IMR-90 (cell line): Measurements from ENCODE around the gene KCTD5. TPM values are rescaled to one million over a fixed set of nuclear protein-coding genes. Genes with fewer than 3 reads are reported as not detected.

Source experiments
- ATAC-seq: fragments of 200-7000 bp; cut with Tn5 transposase; 2 replicates; pipeline ENCODE4 v1.9.1; 2020; ENCODE audit warnings: low read depth, mild to moderate bottlenecking, moderate library complexity
- BruUV-seq: library from RNA; stranded (reverse); fragments of 400-500 nt; replicated peaks from 2 replicates; lab custom pipeline; 2021; lab: Mats Ljungman, UMichigan
- CTCF ChIA-PET: fragments of 300-600 bp; formaldehyde crosslinking; extraction: SDS; loops from one replicate; lab custom pipeline; 2021; ENCODE audit warnings: antibody characterized with exemption; lab: Yijun Ruan, JAX
- POLR2A ChIA-PET: fragments of 300-600 bp; sonication (Branson Sonifier 250); formaldehyde crosslinking; loops from one replicate; lab custom pipeline; 2022; ENCODE audit warnings: antibody characterized with exemption; ENCODE audit not compliant: unreplicated experiment; lab: Charles Lee
- DNase-seq: peaks from one replicate; pipeline ENCODE4 v3.0.0; 2013
- H2AFZ ChIP-seq: replicated peaks from 2 replicates; pipeline ENCODE3; 2013; ENCODE audit warnings: low read length, mild to moderate bottlenecking; ENCODE audit not compliant: poor library complexity
- H2AK5ac ChIP-seq: 2 replicates; pipeline ENCODE4 v1.6.1; 2013; ENCODE audit warnings: low read depth, low read length, inconsistent platforms
- H2AK9ac ChIP-seq: replicated peaks from 2 replicates; pipeline ENCODE3; 2013; ENCODE audit warnings: mild to moderate bottlenecking, low read depth, low read length, moderate library complexity; ENCODE audit not compliant: poor library complexity
- H2BK120ac ChIP-seq: 2 replicates; pipeline ENCODE4 v1.6.1; 2013; ENCODE audit warnings: low read depth, low read length, inconsistent platforms
- H2BK15ac ChIP-seq: 3 replicates; pipeline ENCODE4 v1.6.1; 2013; ENCODE audit warnings: low read depth, low read length, inconsistent platforms
- H2BK20ac ChIP-seq: 2 replicates; pipeline ENCODE4 v1.6.1; 2013; ENCODE audit warnings: low read depth, mild to moderate bottlenecking, inconsistent platforms, low read length, moderate library complexity
- H2BK5ac ChIP-seq: 2 replicates; pipeline ENCODE4 v1.6.1; 2013; ENCODE audit warnings: mild to moderate bottlenecking, low read depth, low read length, inconsistent platforms; ENCODE audit not compliant: poor library complexity, severe bottlenecking
- H3K14ac ChIP-seq: replicated peaks from 2 replicates; pipeline ENCODE4 v1.6.1; 2013; ENCODE audit warnings: low read depth, low read length, inconsistent platforms
- H3K18ac ChIP-seq: 2 replicates; pipeline ENCODE4 v1.6.1; 2013; ENCODE audit warnings: low read depth, low read length, control low read depth
- H3K23ac ChIP-seq: 2 replicates; pipeline ENCODE4 v1.6.1; 2013; ENCODE audit warnings: low read depth, low read length, inconsistent platforms
- H3K27ac ChIP-seq: 2 replicates; pipeline ENCODE4 v1.5.1; 2013; ENCODE audit warnings: mild to moderate bottlenecking, control low read depth, low read length; ENCODE audit not compliant: insufficient read depth
- H3K27me3 ChIP-seq: 2 replicates; pipeline ENCODE4 v1.6.1; 2013; ENCODE audit warnings: low read length; ENCODE audit not compliant: control insufficient read depth, insufficient read depth
- H3K36me3 ChIP-seq: 2 replicates; pipeline ENCODE4 v1.6.1; 2013; ENCODE audit warnings: low read length, mixed read lengths; ENCODE audit not compliant: control insufficient read depth, insufficient read depth
- H3K4ac ChIP-seq: 2 replicates; pipeline ENCODE4 v1.6.1; 2013; ENCODE audit warnings: low read depth, low read length, inconsistent platforms
- H3K4me1 ChIP-seq: 2 replicates; pipeline ENCODE4 v1.6.1; 2013; ENCODE audit warnings: low read length, mixed read lengths; ENCODE audit not compliant: control insufficient read depth, insufficient read depth
- H3K4me2 ChIP-seq: 2 replicates; pipeline ENCODE4 v1.6.1; 2013; ENCODE audit warnings: low read depth, mild to moderate bottlenecking, control low read depth, low read length, moderate library complexity
- H3K4me3 ChIP-seq: 2 replicates; pipeline ENCODE4 v1.5.1; 2013; ENCODE audit warnings: low read depth, mild to moderate bottlenecking, control low read depth, low read length, moderate library complexity; ENCODE audit not compliant: insufficient read depth
- H3K56ac ChIP-seq: 2 replicates; pipeline ENCODE4 v1.6.1; 2013; ENCODE audit warnings: low read length, inconsistent platforms; ENCODE audit not compliant: insufficient read depth; ENCODE audit errors: extremely low read depth
- H3K79me1 ChIP-seq, 2 experiments: 2 replicates each; pipeline ENCODE4 v1.6.1; 2013; ENCODE audit warnings: low read length in 2 of 2, inconsistent platforms in 1 of 2, low read depth in 1 of 2
- H3K9ac ChIP-seq: 2 replicates; pipeline ENCODE4 v1.6.1; 2013; ENCODE audit warnings: low read depth, low read length, control low read depth
- H3K9me1 ChIP-seq: 2 replicates; pipeline ENCODE4 v1.6.1; 2013; ENCODE audit warnings: low read length, inconsistent platforms; ENCODE audit not compliant: insufficient read depth
- H3K9me3 ChIP-seq: 2 replicates; pipeline ENCODE4 v1.6.1; 2013; ENCODE audit warnings: low read length; ENCODE audit not compliant: control insufficient read depth, insufficient read depth
- H4K20me1 ChIP-seq: 2 replicates; pipeline ENCODE4 v1.6.1; 2013; ENCODE audit warnings: low read length, inconsistent platforms; ENCODE audit not compliant: insufficient read depth
- H4K5ac ChIP-seq: 2 replicates; pipeline ENCODE4 v1.6.1; 2013; ENCODE audit warnings: mild to moderate bottlenecking, low read depth, low read length, control low read depth
- H4K8ac ChIP-seq, 2 experiments: 2 replicates each; pipeline ENCODE4 v1.6.1; 2013; ENCODE audit warnings: low read depth in 2 of 2, low read length in 2 of 2, control low read depth in 1 of 2, inconsistent platforms in 1 of 2
- H4K91ac ChIP-seq: 2 replicates; pipeline ENCODE4 v1.6.1; 2013; ENCODE audit warnings: low read depth, low read length, inconsistent platforms; ENCODE audit not compliant: insufficient read depth
- CHD1 ChIP-seq: IDR thresholded peaks from 2 replicates; pipeline ENCODE4 v1.6.1; 2012; ENCODE audit warnings: low read depth, low read length, improper control_type of control experiment
- FOS ChIP-seq: fragments of 150-350 bp; IDR thresholded peaks from 2 replicates; pipeline ENCODE4 v1.6.1; 2016; ENCODE audit warnings: low read depth, low read length
- NFE2L2 ChIP-seq: fragments of 150-350 bp; IDR thresholded peaks from 2 replicates; pipeline ENCODE4 v1.6.1; 2016; ENCODE audit warnings: low read depth, mild to moderate bottlenecking, low read length
- POLR2A ChIP-seq: IDR thresholded peaks from 2 replicates; pipeline ENCODE4 v1.6.1; 2012; ENCODE audit warnings: mild to moderate bottlenecking, low read depth, low read length
- RAD21 ChIP-seq: IDR thresholded peaks from 2 replicates; pipeline ENCODE4 v1.6.1; 2012; ENCODE audit warnings: low read length, improper control_type of control experiment
- USF2 ChIP-seq: fragments of 150-350 bp; IDR thresholded peaks from 2 replicates; pipeline ENCODE4 v1.6.1; 2017; ENCODE audit warnings: mild to moderate bottlenecking, antibody characterized with exemption, low read length, low read depth
- WGBS, 2 experiments: methylation state at CpG; one replicate each; pipeline versions ENCODE4 v1.1.5 to v1.1.7; 2013; ENCODE audit warnings: missing lambda C conversion rate in 2 of 2; ENCODE audit not compliant: insufficient read length in 1 of 2; ENCODE audit errors: extremely low coverage in 2 of 2; 5-methylcytosine and 5-hydroxymethylcytosine counted together
- dilution Hi-C: fragments of 300-500 bp; cut with HindIII; formaldehyde crosslinking; loops from one replicate; pipeline ENCODE4 v1.14.3; 2018; ENCODE audit warnings: low sequenced_read_pairs; ENCODE audit not compliant: unreplicated experiment
- in situ Hi-C: fragments of 300-500 bp; cut with MboI; formaldehyde crosslinking; loops from 3 replicates; pipeline ENCODE4 v1.14.3; 2019; ENCODE audit warnings: low sequenced_read_pairs, inconsistent platforms, mixed read lengths
- intact Hi-C: fragments of 100-400 bp; cut with micrococcal nuclease; formaldehyde crosslinking; loops from 2 replicates; pipeline ENCODE4 v1.10.0; 2022
- polyA plus RNA-seq, 3 experiments: library from polyadenylated mRNA; depleted of rRNA; stranded (reverse); fragments of >200 nt; gene quantifications; 2 replicates each; pipeline ENCODE4 v1.2.3, GENCODE V29; 2012; ENCODE audit warnings: low replicate concordance in 1 of 3
- total RNA-seq: library from RNA; depleted of rRNA; stranded (reverse); fragments of >200 nt; gene quantifications from 2 replicates; pipeline ENCODE4 v1.2.3, GENCODE V29; 2012

Gene KCTD5
- total and polyA plus RNA-seq, 2 of the 4 experiments (the other 2 are of a cell fraction): 17.2 to 56.2 TPM

- WGBS, 2 experiments: 0% methylated on average over 2 of the region's 82 CpGs; no CpG with 5 or more reads in 1 of the 2 experiments
- Histone ChIP-seq H3K4ac (peak overlapping the region; percentile 34), H4K20me1 (peaks cover 53% of the 10 kb centered on the region), H2BK15ac (no peak overlapping the region), H3K79me1 (peaks cover 15 to 54% of the 10 kb centered on the region in 2 experiments), H3K23ac (peak overlapping the region; percentile 86), H3K4me1 (peaks cover 9% of the 10 kb centered on the region), H2BK5ac (peak overlapping the region; percentile 90), H4K8ac (peak overlapping the region; percentile 38 to 54; a peak in 3 of 4 replicates), H3K9ac (peak overlapping the region; percentile 97), H3K27ac (peak overlapping the region; percentile 99), H3K9me3 (peaks cover 2% of the 10 kb centered on the region; the same call in 1 of the 2 replicates), H3K27me3 (no peaks in the 10 kb centered on the region), H3K9me1 (peaks cover 14% of the 10 kb centered on the region), H2AK9ac (peak overlapping the region; percentile 98), H3K4me2 (peak overlapping the region; percentile 99), H3K14ac (peak overlapping the region; percentile 95), H2AFZ (peak overlapping the region; percentile 99), H2BK120ac (no peak overlapping the region), H3K4me3 (peak overlapping the region; percentile 88), H3K56ac (peak overlapping the region; percentile 80), H4K91ac (peak overlapping the region; percentile 29; the same call in 1 of the 2 replicates), H3K36me3 (peaks cover 17% of the 10 kb centered on the region), H4K5ac (no peak overlapping the region), H2AK5ac (peak overlapping the region; percentile 68), H2BK20ac (no peak overlapping the region), H3K18ac (no peak overlapping the region; the same call in none of the 2 replicates)
- in situ Hi-C loops: no loop called here
- DNase-seq (peak; percentile 77), ATAC-seq (peak; percentile 69)
- POLR2A ChIA-PET: interaction anchor here (0.6 to 1.4 kb wide), 5 partner anchors 10 to 1175 kb away, joined by 3 to 8 read pairs (median 4); no protein-coding TSS in a partner anchor
- CTCF ChIA-PET: no interaction called here
- dilution Hi-C loops: no loop called here
- intact Hi-C loops: loop anchor here (1.0 kb wide), 1 partner anchor 115 kb away; no protein-coding TSS in a partner anchor
- no TSS peak for BruUV-seq
- TF ChIP-seq POLR2A (0 out of 2 replicates have a peak, but pooled peaks have one; percentile 53), RAD21 (no peak), USF2 (no peak), FOS (no peak), NFE2L2 (no peak), CHD1 (peak; percentile 11; the same call in 1 of the 2 replicates)
Measured at GRCh38 chr16:2752850-2753732, 70.8 kb downstream of the KCTD5 start.
